Adipose tissue (tissue), 3 donors: ENCODE data around the gene LARGE1. TPM values are rescaled to one million over a fixed set of nuclear protein-coding genes. Genes with fewer than 3 reads are reported as not detected.

Experiments
- H3K27ac ChIP-seq: one replicate; pipeline ENCODE4 v1.5.1; 2013; ENCODE audit warnings: low read depth, low read length
- WGBS, 3 donors: extraction: QIAGEN DNeasy Blood & Tissue Kit; methylation state at CpG; one replicate each; pipeline ENCODE4 v1.1.7; 2013; 5-methylcytosine and 5-hydroxymethylcytosine counted together
- polyA plus RNA-seq, 3 donors: library from polyadenylated mRNA; stranded (reverse); fragments of 200-250 nt; gene quantifications; one replicate each; pipeline ENCODE4 v1.2.3, GENCODE V29; 2013
- donor health status: healthy with polysubstance abuse.
- donor health status: Bipolar disorder and iron deficiency.
- donor health status: healthy.

Gene LARGE1
- polyA plus RNA-seq, 3 donors, result 4.0 to 7.9 (median 7.7) TPM

- H3K27ac ChIP-seq, result no peak overlapping the region
- 30 to 57% (median 57%) methylated on average over 3 of the region's 3 CpGs for WGBS, 3 donors
Measured at GRCh38 chr22:33726294-33726734, 194.0 kb downstream of the LARGE1 start.

- no peak overlapping the region for H3K27ac ChIP-seq
- 64 to 91% (median 66%) methylated on average over 11 of the region's 11 CpGs for WGBS, 3 donors
Measured at GRCh38 chr22:33723915-33724314, 196.4 kb downstream of the LARGE1 start.

- WGBS, 3 donors, result 87 to 95% (median 93%) methylated on average over 9 of the region's 9 CpGs
- no peak overlapping the region for H3K27ac ChIP-seq
Measured at GRCh38 chr22:33722816-33723215, 197.5 kb downstream of the LARGE1 start.

- 77 to 83% (median 82%) methylated on average over 9 of the region's 9 CpGs for WGBS, 3 donors
- no peak overlapping the region for H3K27ac ChIP-seq
Measured at GRCh38 chr22:33720166-33720878, 200.0 kb downstream of the LARGE1 start.

GRCh38 chr22:33717694-33718396 lies 202.4 kb downstream of the LARGE1 start:
- 82 to 97% (median 92%) methylated on average over 5 of the region's 5 CpGs for WGBS, 3 donors
- H3K27ac ChIP-seq, result no peak overlapping the region

- no peak overlapping the region for H3K27ac ChIP-seq
- 93 to 96% (median 94%) methylated on average over 9 of the region's 9 CpGs for WGBS, 3 donors
Measured at GRCh38 chr22:33715237-33715985, 204.9 kb downstream of the LARGE1 start.

- H3K27ac ChIP-seq, result no peak overlapping the region
- WGBS, 3 donors, result 62 to 75% (median 64%) methylated on average over 1 of the region's 1 CpG
Measured at GRCh38 chr22:33710326-33710725, 209.9 kb downstream of the LARGE1 start.

- no peak overlapping the region for H3K27ac ChIP-seq
- 62 to 89% (median 70%) methylated on average over 3 of the region's 3 CpGs for WGBS, 3 donors
Measured at GRCh38 chr22:33707581-33707980, 212.7 kb downstream of the LARGE1 start.

GRCh38 chr22:33706100-33706499 lies 214.2 kb downstream of the LARGE1 start:
- H3K27ac ChIP-seq, result no peak overlapping the region
- WGBS, 3 donors, result 74 to 84% (median 80%) methylated on average over 5 of the region's 5 CpGs

- 66 to 87% (median 73%) methylated on average over 7 of the region's 7 CpGs for WGBS, 3 donors
- H3K27ac ChIP-seq, result no peak overlapping the region
Measured at GRCh38 chr22:33699176-33699575, 221.1 kb downstream of the LARGE1 start.

- H3K27ac ChIP-seq, result no peak overlapping the region
- 91 to 99% (median 94%) methylated on average over 4 of the region's 4 CpGs for WGBS, 3 donors
Measured at GRCh38 chr22:33697640-33698039, 222.6 kb downstream of the LARGE1 start.

- H3K27ac ChIP-seq, result no peak overlapping the region
- WGBS, 3 donors, result 88 to 93% (median 88%) methylated on average over 7 of the region's 7 CpGs
Measured at GRCh38 chr22:33691057-33691630, 229.1 kb downstream of the LARGE1 start.

GRCh38 chr22:33688903-33689302 lies 231.4 kb downstream of the LARGE1 start:
- H3K27ac ChIP-seq, result no peak overlapping the region
- WGBS, 3 donors, result 83 to 97% (median 92%) methylated on average over 2 of the region's 2 CpGs

- no peak overlapping the region for H3K27ac ChIP-seq
- 79 to 95% (median 92%) methylated on average over 10 of the region's 10 CpGs for WGBS, 3 donors
Measured at GRCh38 chr22:33687464-33687863, 232.8 kb downstream of the LARGE1 start.

- WGBS, 3 donors, result 88 to 92% (median 92%) methylated on average over 11 of the region's 11 CpGs
- H3K27ac ChIP-seq, result no peak overlapping the region
Measured at GRCh38 chr22:33684087-33684486, 236.2 kb downstream of the LARGE1 start.

GRCh38 chr22:33682927-33683326 lies 237.3 kb downstream of the LARGE1 start:
- no peak overlapping the region for H3K27ac ChIP-seq
- whole genome bisulfite sequencing, 3 donors, result 40 to 80% (median 45%) methylated on average over 2 of the region's 2 CpGs

GRCh38 chr22:33680632-33681031 lies 239.6 kb downstream of the LARGE1 start:
- 89 to 96% (median 96%) methylated on average over 3 of the region's 3 CpGs for WGBS, 3 donors
- no peak overlapping the region for H3K27ac ChIP-seq

GRCh38 chr22:33678523-33678922 lies 241.8 kb downstream of the LARGE1 start:
- H3K27ac ChIP-seq, result no peak overlapping the region
- 87 to 90% (median 89%) methylated on average over 11 of the region's 11 CpGs for WGBS, 3 donors

GRCh38 chr22:33677536-33677935 lies 242.7 kb downstream of the LARGE1 start:
- 63 to 75% (median 65%) methylated on average over 4 of the region's 4 CpGs for WGBS, 3 donors
- no peak overlapping the region for H3K27ac ChIP-seq
